Activated CD8-positive, alpha-beta T cell treated with anti-CD3 and anti-CD28 coated beads, Interleukin-2, amount 10 ng/mL, durations not matched to agents 7 days and 5 days (primary cell): Measurements from ENCODE around the gene NFKBIZ. TPM values are rescaled to one million over a fixed set of nuclear protein-coding genes. Genes with fewer than 3 reads are reported as not detected.

Experiments used
- ATAC-seq: fragments of 150-1000 bp; cut with Tn5 transposase; one replicate; pipeline ENCODE4 v1.10.0; 2021; ENCODE audit warnings: moderate library complexity
- CTCF ChIA-PET: fragments of 350-600 bp; sonication (Branson Sonifier 250); formaldehyde crosslinking; loops from one replicate; lab custom pipeline; 2021; ENCODE audit warnings: antibody characterized with exemption; lab: Charles Lee
- POLR2A ChIA-PET: fragments of 350-600 bp; sonication (Branson Sonifier 250); formaldehyde crosslinking; loops from one replicate; lab custom pipeline; 2021; ENCODE audit warnings: antibody characterized with exemption; lab: Charles Lee
- DNase-seq: peaks from one replicate; pipeline ENCODE4 v3.0.0-alpha.2; 2020
- H3K27ac Mint-ChIP-seq: one replicate; pipeline ENCODE4 v1.8.0; 2021; ENCODE audit warnings: mild to moderate bottlenecking, mixed read lengths
- H3K27me3 Mint-ChIP-seq: one replicate; pipeline ENCODE4 v1.8.0; 2021; ENCODE audit warnings: low read depth, mixed read lengths
- H3K36me3 Mint-ChIP-seq: one replicate; pipeline ENCODE4 v1.8.0; 2021; ENCODE audit warnings: low read depth, mixed read lengths
- H3K4me1 Mint-ChIP-seq: one replicate; pipeline ENCODE4 v1.8.0; 2021; ENCODE audit warnings: low read depth, mixed read lengths
- H3K4me3 Mint-ChIP-seq: one replicate; pipeline ENCODE4 v1.8.0; 2021; ENCODE audit warnings: mild to moderate bottlenecking, mixed read lengths
- H3K9me3 Mint-ChIP-seq: one replicate; pipeline ENCODE4 v1.8.0; 2022; ENCODE audit warnings: mixed read lengths; ENCODE audit not compliant: insufficient read depth
- total RNA-seq, 2 experiments: library from RNA; stranded (reverse); gene quantifications; one replicate each; pipeline ENCODE4 v1.2.3, GENCODE V29; 2021

Gene NFKBIZ
- total RNA-seq, 2 experiments from 2014 or later, result 45.3 to 48.1 TPM

- CTCF ChIA-PET, result interaction anchor here (1.1 to 1.7 kb wide), 4 partner anchors 9 to 391 kb away, joined by 3 to 5 read pairs (median 4); no protein-coding TSS in a partner anchor
- H3K4me1 Mint-ChIP-seq, result peaks cover 31% of the 10 kb centered on the region
- H3K27ac Mint-ChIP-seq, result no peak overlapping the region
- DNase-seq (no peak), ATAC-seq (no peak)
- no peak overlapping the region for H3K4me3 Mint-ChIP-seq
- POLR2A ChIA-PET, result interaction anchor here (0.7 to 16.4 kb wide), 3 partner anchors 11 to 114 kb away, joined by 3 to 298 read pairs (median 5); partner anchors contain the start of gene NFKBIZ
- H3K36me3 Mint-ChIP-seq, result peaks cover 27% of the 10 kb centered on the region
- no peaks in the 10 kb centered on the region for H3K27me3 Mint-ChIP-seq
- H3K9me3 Mint-ChIP-seq, result no peaks in the 10 kb centered on the region
Observed at GRCh38 chr3:101838691-101839090, 10.6 kb upstream of the NFKBIZ start.

- Mint-ChIP-seq H3K4me1 (peaks cover 18% of the 10 kb centered on the region), H3K4me3 (no peak overlapping the region), H3K27ac (no peak overlapping the region), H3K27me3 (no peaks in the 10 kb centered on the region), H3K9me3 (no peaks in the 10 kb centered on the region), H3K36me3 (peaks cover 26% of the 10 kb centered on the region)
- ATAC-seq (no peak), DNase-seq (no peak)
- ChIA-PET POLR2A (interaction anchor here (1.0 to 16.4 kb wide), 2 partner anchors 11 to 122 kb away, joined by 3 to 298 read pairs; partner anchors contain the start of gene NFKBIZ), CTCF (interaction anchor here (1.0 to 1.2 kb wide), 2 partner anchors 12 to 389 kb away, joined by 3 read pairs; no protein-coding TSS in a partner anchor)
Observed at GRCh38 chr3:101840066-101840465, 9.2 kb upstream of the NFKBIZ start.

GRCh38 chr3:101842245-101842934 is 6.9 kb upstream of the NFKBIZ start:
- Mint-ChIP-seq H3K27ac (no peak overlapping the region), H3K27me3 (no peaks in the 10 kb centered on the region), H3K4me1 (peaks cover 10% of the 10 kb centered on the region), H3K36me3 (peaks cover 25% of the 10 kb centered on the region), H3K4me3 (no peak overlapping the region), H3K9me3 (no peaks in the 10 kb centered on the region)
- ChIA-PET POLR2A (interaction anchor here (0.6 to 16.4 kb wide), 4 partner anchors 9 to 25 kb away, joined by 3 to 298 read pairs (median 5); partner anchors contain the start of gene NFKBIZ), CTCF (interaction anchor here (1.0 kb wide), 1 partner anchor 40 kb away, joined by 3 read pairs; no protein-coding TSS in a partner anchor)
- ATAC-seq (no peak), DNase-seq (no peak)

- peaks cover 25% of the 10 kb centered on the region for H3K36me3 Mint-ChIP-seq
- ChIA-PET POLR2A (no interaction called here), CTCF (no interaction called here)
- no peaks in the 10 kb centered on the region for H3K27me3 Mint-ChIP-seq
- ATAC-seq (no peak), DNase-seq (no peak)
- H3K9me3 Mint-ChIP-seq, result no peaks in the 10 kb centered on the region
- H3K27ac Mint-ChIP-seq, result no peak overlapping the region
- H3K4me3 Mint-ChIP-seq, result no peak overlapping the region
- H3K4me1 Mint-ChIP-seq, result peaks cover 10% of the 10 kb centered on the region
Observed at GRCh38 chr3:101842935-101843330, 6.4 kb upstream of the NFKBIZ start.

GRCh38 chr3:101845425-101845824 is 3.9 kb upstream of the NFKBIZ start:
- H3K27me3 Mint-ChIP-seq, result no peaks in the 10 kb centered on the region
- peaks cover 28% of the 10 kb centered on the region for H3K36me3 Mint-ChIP-seq
- ATAC-seq (no peak), DNase-seq (no peak)
- no peak overlapping the region for H3K4me3 Mint-ChIP-seq
- H3K27ac Mint-ChIP-seq, result no peak overlapping the region
- ChIA-PET POLR2A (no interaction called here), CTCF (interaction anchor here (0.7 to 1.2 kb wide), 2 partner anchors 16 to 21 kb away, joined by 3 read pairs; no protein-coding TSS in a partner anchor)
- peaks cover 13% of the 10 kb centered on the region for H3K4me1 Mint-ChIP-seq
- H3K9me3 Mint-ChIP-seq, result no peaks in the 10 kb centered on the region

- Mint-ChIP-seq H3K27ac (no peak overlapping the region), H3K4me1 (peaks cover 16% of the 10 kb centered on the region), H3K36me3 (peaks cover 33% of the 10 kb centered on the region), H3K27me3 (no peaks in the 10 kb centered on the region), H3K9me3 (no peaks in the 10 kb centered on the region), H3K4me3 (no peak overlapping the region)
- ChIA-PET CTCF (interaction anchor here (1.0 to 2.1 kb wide), 4 partner anchors 17 to 379 kb away, joined by 3 to 6 read pairs (median 4); no protein-coding TSS in a partner anchor), POLR2A (interaction anchor here (0.7 kb wide), 1 partner anchor 160 kb away, joined by 4 read pairs; the partner anchor contains the start of gene RPL24)
- DNase-seq, result no peak
- ATAC-seq, result no peak
Observed at GRCh38 chr3:101846709-101847108, 2.6 kb upstream of the NFKBIZ start.

GRCh38 chr3:101847328-101847727 is 2.0 kb upstream of the NFKBIZ start:
- ChIA-PET POLR2A (interaction anchor here (0.7 to 7.9 kb wide), 2 partner anchors 13 to 161 kb away, joined by 4 to 298 read pairs; partner anchors contain the start of gene RPL24), CTCF (interaction anchor here (1.0 to 3.3 kb wide), 5 partner anchors 17 to 378 kb away, joined by 3 to 29 read pairs (median 5); no protein-coding TSS in a partner anchor)
- H3K4me3 Mint-ChIP-seq, result no peak overlapping the region

GRCh38 chr3:101848326-101848725 is 988 bp upstream of the NFKBIZ start:
- Mint-ChIP-seq H3K4me3 (peak overlapping the region; percentile 75), H3K27ac (peak overlapping the region; percentile 80), H3K36me3 (peaks cover 42% of the 10 kb centered on the region), H3K4me1 (peaks cover 32% of the 10 kb centered on the region), H3K9me3 (no peaks in the 10 kb centered on the region), H3K27me3 (no peaks in the 10 kb centered on the region)
- POLR2A ChIA-PET, result interaction anchor here (1.2 to 7.9 kb wide), 8 partner anchors 14 to 374 kb away, joined by 3 to 298 read pairs (median 10); partner anchors contain the start of gene RPL24
- DNase-seq (no peak), ATAC-seq (no peak)
- CTCF ChIA-PET, result interaction anchor here (2.5 to 3.3 kb wide), 2 partner anchors 36 to 377 kb away, joined by 11 to 29 read pairs; no protein-coding TSS in a partner anchor

More at GRCh38 chr3:101847328-101847727, 2.0 kb upstream of the NFKBIZ start:
- no peaks in the 10 kb centered on the region for H3K27me3 Mint-ChIP-seq
- DNase-seq, result no peak
- H3K9me3 Mint-ChIP-seq, result no peaks in the 10 kb centered on the region
- H3K36me3 Mint-ChIP-seq, result peaks cover 35% of the 10 kb centered on the region
- H3K27ac Mint-ChIP-seq, result no peak overlapping the region
- no peak for ATAC-seq
- peaks cover 22% of the 10 kb centered on the region for H3K4me1 Mint-ChIP-seq

GRCh38 chr3:101849714-101850245 is 466 bp downstream of the NFKBIZ start:
- Mint-ChIP-seq H3K27me3 (no peaks in the 10 kb centered on the region), H3K36me3 (peaks cover 54% of the 10 kb centered on the region), H3K4me1 (peaks cover 44% of the 10 kb centered on the region), H3K4me3 (peak overlapping the region; percentile 95), H3K9me3 (no peaks in the 10 kb centered on the region), H3K27ac (peak overlapping the region; percentile 97)
- CTCF ChIA-PET, result interaction anchor here (0.8 to 3.3 kb wide), 8 partner anchors 22 to 379 kb away, joined by 3 to 29 read pairs (median 6); no protein-coding TSS in a partner anchor
- peak; percentile 63 for DNase-seq
- peak; percentile 48 for ATAC-seq
- POLR2A ChIA-PET, result interaction anchor here (0.7 to 7.9 kb wide), 36 partner anchors 11 to 379 kb away, joined by 3 to 298 read pairs (median 6); partner anchors contain the start of genes CEP97, NXPE3, PCNP and RPL24

GRCh38 chr3:101850246-101851051 is 1.1 kb downstream of the NFKBIZ start:
- DNase-seq (peak; percentile 75), ATAC-seq (peak; percentile 14)
- Mint-ChIP-seq H3K9me3 (no peaks in the 10 kb centered on the region), H3K4me3 (peak overlapping the region; percentile 95), H3K4me1 (peaks cover 49% of the 10 kb centered on the region), H3K27me3 (no peaks in the 10 kb centered on the region), H3K36me3 (peaks cover 61% of the 10 kb centered on the region), H3K27ac (peak overlapping the region; percentile 97)
- ChIA-PET POLR2A (interaction anchor here (0.9 to 7.9 kb wide), 30 partner anchors 10 to 379 kb away, joined by 3 to 298 read pairs (median 7); partner anchors contain the start of gene RPL24), CTCF (interaction anchor here (0.8 to 3.3 kb wide), 13 partner anchors 23 to 379 kb away, joined by 3 to 29 read pairs (median 6); no protein-coding TSS in a partner anchor)
